HTR-8/SVneo (cell line): ENCODE data around the gene TTC23L.
A peak's percentile ranks its signal among the peaks of the same experiment; 100 is the strongest.

Source experiments
- DNase-seq: peaks from one replicate; pipeline ENCODE4 v3.0.0; 2011; ENCODE audit warnings: low spot score, mixed read lengths; ENCODE audit not compliant: insufficient read length
- FAIRE-seq: peaks from 2 replicates; lab custom pipeline; 2011; peaks lifted over from hg19 to GRCh38; lab: Jason Lieb, UNC

The TTC23L gene

GRCh38 chr5:34867660-34868059 lies 28.7 kb downstream of the TTC23L start:
- DNase-seq (no peak), FAIRE-seq (no peak)

- no peak for DNase-seq
Observed at GRCh38 chr5:34868791-34869190, 29.8 kb downstream of the TTC23L start.

GRCh38 chr5:34869256-34869655 lies 30.3 kb downstream of the TTC23L start:
- FAIRE-seq (no peak), DNase-seq (no peak)

More at GRCh38 chr5:34868791-34869190, 29.8 kb downstream of the TTC23L start:
- FAIRE-seq: peak; percentile 36

GRCh38 chr5:34870382-34870781 lies 31.4 kb downstream of the TTC23L start:
- no peak for FAIRE-seq
- no peak for DNase-seq

- DNase-seq (no peak), FAIRE-seq (no peak)
Observed at GRCh38 chr5:34876275-34876674, 37.3 kb downstream of the TTC23L start.

- FAIRE-seq (no peak), DNase-seq (no peak)
Observed at GRCh38 chr5:34881246-34881645, 42.3 kb downstream of the TTC23L start.

- no peak for DNase-seq
- FAIRE-seq: peak; percentile 33
Observed at GRCh38 chr5:34886392-34887119, 47.6 kb downstream of the TTC23L start.

- FAIRE-seq (no peak), DNase-seq (no peak)
Observed at GRCh38 chr5:34889394-34889793, 50.4 kb downstream of the TTC23L start.

GRCh38 chr5:34891981-34892380 lies 53.0 kb downstream of the TTC23L start:
- DNase-seq (no peak), FAIRE-seq (no peak)

- DNase-seq: no peak
- FAIRE-seq: no peak
Observed at GRCh38 chr5:34892414-34892813, 53.5 kb downstream of the TTC23L start.

GRCh38 chr5:34894716-34895115 lies 55.8 kb downstream of the TTC23L start:
- FAIRE-seq (no peak), DNase-seq (no peak)

- DNase-seq (no peak), FAIRE-seq (no peak)
Observed at GRCh38 chr5:34895641-34896419, 56.9 kb downstream of the TTC23L start.

GRCh38 chr5:34897646-34898045 lies 58.7 kb downstream of the TTC23L start:
- no peak for DNase-seq
- no peak for FAIRE-seq

GRCh38 chr5:34898258-34898895 lies 59.4 kb downstream of the TTC23L start:
- peak; percentile 74 for FAIRE-seq

GRCh38 chr5:34899066-34899465 lies 60.1 kb downstream of the TTC23L start:
- FAIRE-seq (no peak), DNase-seq (no peak)

More at GRCh38 chr5:34898258-34898895, 59.4 kb downstream of the TTC23L start:
- DNase-seq: peak; percentile 81

GRCh38 chr5:34900652-34901051 lies 61.7 kb downstream of the TTC23L start:
- no peak for DNase-seq

GRCh38 chr5:34903260-34903659 lies 64.3 kb downstream of the TTC23L start:
- FAIRE-seq (no peak), DNase-seq (no peak)

More at GRCh38 chr5:34900652-34901051, 61.7 kb downstream of the TTC23L start:
- FAIRE-seq: no peak

GRCh38 chr5:34905564-34905963 lies 66.6 kb downstream of the TTC23L start:
- DNase-seq (no peak), FAIRE-seq (no peak)

- no peak for FAIRE-seq
- no peak for DNase-seq
Observed at GRCh38 chr5:34913072-34913471, 74.1 kb downstream of the TTC23L start.

- peak; percentile 79 for FAIRE-seq
- DNase-seq: peak; percentile 36
Observed at GRCh38 chr5:34914671-34915138, 75.7 kb downstream of the TTC23L start.
